Smooth muscle cell of the brain vasculature (primary cell): ENCODE data around the gene GGA3.
"Not testable (repeated sequence)": the region's sequence is repeated elsewhere in the genome, so short reads cannot be mapped to it uniquely, and the experiment has no call there.

ENCODE experiments used
- DNase-seq: peaks from one replicate; pipeline ENCODE4 v3.0.0-alpha.2; 2012; ENCODE audit warnings: low read depth, low spot score

The GGA3 gene

DNA sequence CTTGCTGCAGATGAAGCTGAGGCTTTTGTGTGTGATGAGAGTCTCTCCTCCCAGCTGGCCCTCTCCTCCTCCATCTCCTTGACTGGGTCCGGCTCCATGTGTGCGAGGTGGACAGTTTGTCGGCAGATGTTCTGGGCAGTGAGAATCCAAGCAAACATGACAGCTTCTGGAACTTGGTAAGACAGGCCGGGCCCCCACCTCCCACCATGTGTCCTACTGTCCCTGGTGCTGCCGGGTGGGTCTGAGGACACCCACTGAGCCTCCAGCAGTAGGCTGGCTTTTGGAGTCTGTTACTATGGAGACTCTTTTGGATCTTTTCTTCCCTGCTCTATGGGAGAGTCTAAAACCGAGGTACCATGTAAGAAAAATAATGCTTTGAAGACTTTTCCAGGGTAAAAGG lies 43.3 kb downstream of the GGA3 start:
- no peak for DNase-seq

- no peak for DNase-seq
Observed at GRCh38 chr17:75209061-75209460, 52.3 kb downstream of the GGA3 start.

GRCh38 chr17:75208161-75208560 lies 53.2 kb downstream of the GGA3 start:
- DNase-seq, result no peak

DNA sequence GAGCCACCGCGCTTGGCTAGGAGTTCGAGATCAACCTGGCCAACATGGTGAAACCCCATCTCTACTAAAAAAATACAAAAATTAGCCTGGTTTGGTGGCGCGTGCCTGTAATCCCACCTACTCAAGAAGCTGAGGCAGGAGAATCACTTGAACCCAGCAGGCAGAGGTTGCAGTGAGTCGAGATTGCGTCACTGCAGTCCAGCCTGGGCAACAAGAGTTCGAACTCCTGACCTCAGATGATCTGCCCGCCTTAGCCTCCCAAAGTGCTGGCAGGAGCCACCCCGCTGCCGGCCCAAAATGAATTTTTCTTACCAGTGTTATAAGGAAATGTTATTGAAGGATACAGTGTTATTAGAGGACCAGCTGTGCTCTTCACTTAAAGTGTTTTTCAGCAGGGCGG lies 53.6 kb downstream of the GGA3 start:
- no peak for DNase-seq

GRCh38 chr17:75207050-75207407 lies 54.4 kb downstream of the GGA3 start:
- not testable (repeated sequence) for DNase-seq

DNA sequence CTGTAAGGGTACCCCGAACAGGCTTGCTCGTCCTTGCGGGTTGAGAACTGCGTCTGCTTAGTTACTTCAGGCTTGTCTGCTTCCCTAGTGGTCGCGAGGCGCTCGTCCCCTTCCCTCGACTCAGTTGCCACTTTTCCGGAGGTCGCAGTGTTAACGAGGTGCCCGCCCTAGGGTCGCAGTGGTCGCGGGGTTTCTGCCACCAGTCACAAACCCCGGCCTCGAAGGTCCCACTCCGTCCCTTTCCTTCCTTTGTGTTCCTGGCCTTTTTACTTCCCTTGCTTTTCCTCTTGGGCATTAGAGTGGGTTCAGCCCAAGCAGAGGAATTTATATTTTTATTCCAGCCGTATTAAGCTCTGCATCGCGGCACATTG lies 55.6 kb downstream of the GGA3 start:
- no peak for DNase-seq

GRCh38 chr17:75205037-75205792 lies 56.2 kb downstream of the GGA3 start, which contains the start of gene NUP85:
TSS of gene NUP85 (plus strand) at chr17:75205679. CDS start at chr17:75205762, 83 bp downstream.
- DNase-seq, result peak; percentile 87

GRCh38 chr17:75199886-75200618 lies 61.4 kb downstream of the GGA3 start:
- no peak for DNase-seq

GRCh38 chr17:75194879-75195278 lies 66.5 kb downstream of the GGA3 start:
- DNase-seq, result no peak

GRCh38 chr17:75191584-75191983 lies 69.8 kb downstream of the GGA3 start:
- no peak for DNase-seq

DNA sequence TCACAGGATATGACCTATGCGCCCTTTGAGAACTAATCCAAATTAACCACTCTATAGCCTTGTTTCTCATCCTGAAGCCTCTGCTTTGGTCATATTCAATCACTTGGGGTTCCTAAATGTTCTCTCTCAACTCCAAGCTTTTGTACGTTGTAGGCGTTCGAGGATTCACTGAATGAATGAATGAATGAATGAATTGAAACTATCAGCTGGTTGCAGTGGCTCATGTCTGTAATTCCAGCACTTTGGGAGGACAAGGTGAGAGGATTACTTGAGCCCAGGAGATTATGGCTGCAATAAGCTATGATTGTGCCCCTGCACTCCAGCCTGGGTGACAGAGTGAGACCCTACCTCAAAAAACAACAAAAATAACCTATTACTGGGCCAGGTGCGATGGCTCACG lies 72.8 kb downstream of the GGA3 start:
- no peak for DNase-seq
